ENCODE results near the gene GIPC1. TPM values are rescaled to one million over a fixed set of nuclear protein-coding genes. Genes with fewer than 3 reads are reported as not detected.

Gene GIPC1
- total and polyA plus RNA-seq, 7 experiments from 2014 or later: 21.3 to 46.1 (median 25.9) TPM

DNA sequence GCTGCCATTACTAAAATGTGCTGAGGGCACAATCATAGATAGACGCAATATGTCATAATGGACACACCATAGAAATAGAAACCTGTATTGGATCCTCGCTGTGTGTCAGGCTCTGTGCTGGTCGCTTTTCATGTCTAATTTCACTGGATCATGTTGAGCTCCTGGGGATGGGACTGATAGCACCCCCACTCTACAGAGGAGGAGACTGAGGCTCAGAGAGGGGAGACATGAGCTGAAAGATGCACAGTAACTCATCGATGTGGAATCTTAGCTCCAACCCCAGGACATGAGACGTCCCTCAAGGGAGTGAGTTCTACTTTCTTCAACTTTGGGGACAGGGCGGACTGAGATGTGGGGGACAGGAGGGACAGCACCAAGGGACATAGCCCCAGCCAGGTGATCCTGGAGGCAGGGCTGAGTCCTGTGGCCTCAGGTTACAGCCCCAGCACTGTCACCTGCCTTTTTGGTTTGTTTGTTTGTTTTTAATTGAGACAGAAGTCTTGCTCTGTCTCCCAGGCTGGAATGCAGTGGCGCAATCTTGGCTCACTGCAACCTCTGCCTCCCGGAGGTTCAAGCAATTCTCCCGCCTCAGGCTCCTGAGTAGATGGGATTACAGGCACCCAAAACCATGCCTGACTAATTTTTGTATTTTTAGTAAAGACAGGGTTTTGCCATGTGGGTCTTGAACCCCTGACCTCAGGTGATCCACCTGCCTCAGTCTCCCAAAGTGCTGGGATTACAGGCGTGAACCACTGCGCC is 6.6 kb upstream of the GIPC1 start:
- no peaks in the 10 kb centered on the region for H3K36me3 ChIP-seq (ENCODE audit: control insufficient read depth in 2 of 3, insufficient read depth in 3 of 3, low read length in 3 of 3)
- ATAC-seq (no peak), DNase-seq (no peak)
- Mint-ChIP-seq H3K4me1 (peaks cover 30 to 52% (median 45%) of the 10 kb centered on the region in 7 donors), H3K27me3 (peaks cover 0 to 7% (median 0%) of the 10 kb centered on the region in 5 donors), H3K9me3 (peaks cover 0 to under 1% (median 0%) of the 10 kb centered on the region in 11 donors), H3K4me3 (peak overlapping the region in 1 of 10 donors; percentile 5), H3K36me3 (no peaks in the 10 kb centered on the region), H3K27ac (peak overlapping the region in 3 of 9 donors; percentile 69 to 97 (median 92))
- intact Hi-C loops (cut with micrococcal nuclease): no loop called here
- POLR2A ChIA-PET: interaction anchor here (0.9 to 34.0 kb wide), 2 partner anchors 23 to 29 kb away, joined by 3 to 1101 read pairs; partner anchors contain the start of genes DNAJB1 and TECR
- CTCF ChIA-PET: interaction anchor here (0.7 to 1.1 kb wide), 4 partner anchors 17 to 54 kb away, joined by 3 to 4 read pairs (median 3); partner anchors contain the start of gene PTGER1
- H3K4me1 ChIP-seq (ENCODE audit: control insufficient read depth in 2 of 2, insufficient read depth in 2 of 2, low read length in 2 of 2): peaks cover 24 to 29% of the 10 kb centered on the region in 2 donors
- H3K4me3 ChIP-seq (ENCODE audit: low read length): no peak overlapping the region
- H3K27me3 ChIP-seq (ENCODE audit: control insufficient read depth in 2 of 2, insufficient read depth in 2 of 2, low read length in 2 of 2): no peaks in the 10 kb centered on the region
- no peaks in the 10 kb centered on the region for H3K9me3 ChIP-seq (ENCODE audit: control insufficient read depth in 2 of 3, low read length in 3 of 3)
- H3K27ac ChIP-seq (ENCODE audit: low read depth, low read length): no peak overlapping the region

DNA sequence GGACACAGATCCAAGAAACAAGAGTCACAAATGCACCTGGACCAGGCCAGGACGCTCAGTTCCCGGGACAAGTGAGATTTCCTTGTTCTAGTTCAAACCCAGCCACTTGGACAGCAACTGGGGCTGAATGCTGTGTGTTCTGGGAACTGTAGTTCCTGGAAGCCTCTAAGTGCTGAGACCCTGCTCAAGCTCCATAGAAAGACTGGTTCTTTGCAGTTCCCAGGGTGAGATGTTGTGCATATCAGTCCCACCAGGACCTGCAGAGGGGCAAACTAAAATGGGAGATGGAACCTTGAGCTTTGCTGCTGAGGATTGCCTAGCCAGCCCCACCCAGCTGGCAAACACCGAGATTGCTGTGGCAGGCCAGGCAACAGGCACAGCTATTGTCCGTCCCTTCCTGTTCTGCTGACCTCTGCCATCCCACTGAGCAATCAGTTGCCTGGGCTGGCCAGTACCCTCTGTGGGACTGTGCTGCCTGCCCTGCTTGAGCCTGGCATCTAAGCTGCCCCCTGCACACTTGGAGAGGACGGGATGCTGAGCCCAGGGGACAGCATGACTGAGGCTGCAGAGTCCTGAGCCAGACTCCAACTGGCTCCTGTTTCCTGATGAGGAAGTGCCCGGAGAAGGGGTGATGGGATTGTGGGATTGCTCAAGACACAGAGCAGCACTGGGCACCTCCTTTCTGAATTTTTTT is 1.4 kb upstream of the GIPC1 start:
- H3K36me3 ChIP-seq (ENCODE audit: control insufficient read depth in 2 of 3, insufficient read depth in 3 of 3, low read length in 3 of 3): no peaks in the 10 kb centered on the region
- Mint-ChIP-seq H3K9me3 (no peaks in the 10 kb centered on the region), H3K36me3 (peaks cover 0 to 8% (median 4%) of the 10 kb centered on the region in 5 donors), H3K4me3 (peak overlapping the region; percentile 47 to 90 (median 84)), H3K27me3 (no peaks in the 10 kb centered on the region), H3K27ac (peak overlapping the region in 6 of 9 donors; percentile 18 to 92 (median 85)), H3K4me1 (peaks cover 5 to 35% (median 31%) of the 10 kb centered on the region in 7 donors)
- ChIA-PET CTCF (interaction anchor here (0.6 to 3.2 kb wide), 4 partner anchors 10 to 74 kb away, joined by 3 to 16 read pairs (median 4); partner anchors contain the start of gene NDUFB7), POLR2A (interaction anchor here (0.6 to 34.0 kb wide), 3 partner anchors 8 to 79 kb away, joined by 3 to 1101 read pairs (median 58); partner anchors contain the start of genes DNAJB1 and TECR)
- no peaks in the 10 kb centered on the region for H3K27me3 ChIP-seq (ENCODE audit: control insufficient read depth in 2 of 2, insufficient read depth in 2 of 2, low read length in 2 of 2)
- H3K4me3 ChIP-seq (ENCODE audit: low read length): no peak overlapping the region
- intact Hi-C loops (cut with micrococcal nuclease): no loop called here
- H3K4me1 ChIP-seq (ENCODE audit: control insufficient read depth in 2 of 2, insufficient read depth in 2 of 2, low read length in 2 of 2): peaks cover 12 to 14% of the 10 kb centered on the region in 2 donors
- no peaks in the 10 kb centered on the region for H3K9me3 ChIP-seq (ENCODE audit: control insufficient read depth in 2 of 3, low read length in 3 of 3)
- ATAC-seq (no peak), DNase-seq (no peak)
- no peak overlapping the region for H3K27ac ChIP-seq (ENCODE audit: low read depth, low read length)

DNA sequence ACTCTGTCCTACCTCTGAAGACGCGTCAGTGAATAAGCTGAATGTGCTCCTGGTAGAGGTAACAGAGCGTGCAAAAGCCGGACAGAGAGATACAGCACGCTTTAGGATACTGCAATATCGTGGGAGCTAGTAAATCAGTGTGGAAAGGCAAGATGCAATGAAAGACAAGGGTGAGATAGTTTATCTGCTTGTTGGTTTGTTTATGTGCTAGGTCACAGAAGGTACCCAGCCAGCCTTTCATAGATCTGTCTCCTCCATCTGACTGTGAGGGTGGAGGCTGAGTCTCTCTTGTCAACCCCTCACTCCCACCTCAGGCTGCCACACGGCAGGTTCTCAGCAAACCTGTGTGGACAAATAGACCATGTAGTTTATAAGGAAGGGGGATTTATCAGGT is 904 bp upstream of the GIPC1 start:
- no peak for ATAC-seq
- no peaks in the 10 kb centered on the region for H3K36me3 ChIP-seq (ENCODE audit: control insufficient read depth in 2 of 3, insufficient read depth in 3 of 3, low read length in 3 of 3)
- Mint-ChIP-seq H3K27me3 (no peaks in the 10 kb centered on the region), H3K27ac (peak overlapping the region; percentile 28 to 92 (median 80)), H3K4me3 (peak overlapping the region; percentile 67 to 90 (median 84)), H3K36me3 (peaks cover 0 to 8% (median 4%) of the 10 kb centered on the region in 5 donors), H3K9me3 (no peaks in the 10 kb centered on the region), H3K4me1 (peaks cover 5 to 35% (median 28%) of the 10 kb centered on the region in 7 donors)
- ChIA-PET POLR2A (interaction anchor here (1.1 to 34.0 kb wide), 8 partner anchors 9 to 416 kb away, joined by 3 to 1101 read pairs (median 6); partner anchors contain the start of genes DNAJB1 and TECR), CTCF (interaction anchor here (0.6 to 3.2 kb wide), 6 partner anchors 8 to 75 kb away, joined by 3 to 16 read pairs (median 4); partner anchors contain the start of gene NDUFB7)
- no peaks in the 10 kb centered on the region for H3K27me3 ChIP-seq (ENCODE audit: control insufficient read depth in 2 of 2, insufficient read depth in 2 of 2, low read length in 2 of 2)
- H3K4me1 ChIP-seq (ENCODE audit: control insufficient read depth in 2 of 2, insufficient read depth in 2 of 2, low read length in 2 of 2): peaks cover 12 to 14% of the 10 kb centered on the region in 2 donors
- no peak overlapping the region for H3K27ac ChIP-seq (ENCODE audit: low read depth, low read length)
- no peak for DNase-seq
- intact Hi-C loops (cut with micrococcal nuclease): loop anchor here (1.0 kb wide), 2 partner anchors 8 to 21 kb away; partner anchors contain the start of gene DNAJB1 (in 2 of the 2)
- H3K9me3 ChIP-seq (ENCODE audit: control insufficient read depth in 2 of 3, low read length in 3 of 3): no peaks in the 10 kb centered on the region
- peak overlapping the region; percentile 74 for H3K4me3 ChIP-seq (ENCODE audit: low read length)

DNA sequence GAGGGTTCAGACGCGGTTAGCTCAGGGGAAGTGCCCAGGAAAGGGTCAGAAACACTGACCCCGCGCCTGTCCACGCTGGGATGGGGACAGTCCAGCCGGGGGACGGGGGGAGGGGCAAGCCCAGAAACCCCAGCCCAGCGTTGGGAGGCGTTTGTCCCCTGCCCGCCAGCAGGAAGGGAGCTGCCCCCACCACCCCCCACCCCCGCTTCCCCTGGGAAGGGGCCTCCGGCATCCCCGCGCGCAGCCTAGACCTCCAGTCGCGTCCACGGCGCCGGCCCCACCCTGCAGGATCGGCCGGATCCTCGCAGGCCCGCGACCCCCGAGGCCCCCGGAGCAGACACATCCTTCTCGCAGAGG is 277 bp downstream of the GIPC1 start:
- ChIA-PET POLR2A (interaction anchor here (0.6 to 34.0 kb wide), 14 partner anchors 10 to 415 kb away, joined by 3 to 1101 read pairs (median 3); partner anchors contain the start of genes ADGRE5, DNAJB1 and TECR), CTCF (interaction anchor here (0.5 to 3.2 kb wide), 7 partner anchors 8 to 383 kb away, joined by 3 to 16 read pairs (median 5); no protein-coding TSS in a partner anchor)
- Mint-ChIP-seq H3K9me3 (no peaks in the 10 kb centered on the region), H3K36me3 (peaks cover 0 to 12% (median 10%) of the 10 kb centered on the region in 5 donors), H3K27ac (peak overlapping the region; percentile 76 to 93 (median 84)), H3K4me3 (peak overlapping the region; percentile 74 to 91 (median 88)), H3K27me3 (no peaks in the 10 kb centered on the region), H3K4me1 (peaks cover 5 to 35% (median 28%) of the 10 kb centered on the region in 7 donors)
- Histone ChIP-seq H3K4me1 (ENCODE audit: control insufficient read depth in 2 of 2, insufficient read depth in 2 of 2, low read length in 2 of 2) (peaks cover 12 to 14% of the 10 kb centered on the region in 2 donors), H3K36me3 (ENCODE audit: control insufficient read depth in 2 of 3, insufficient read depth in 3 of 3, low read length in 3 of 3) (peaks cover 0 to 4% (median 0%) of the 10 kb centered on the region in 3 experiments), H3K27ac (ENCODE audit: low read depth, low read length) (peak overlapping the region; percentile 80), H3K27me3 (ENCODE audit: control insufficient read depth in 2 of 2, insufficient read depth in 2 of 2, low read length in 2 of 2) (no peaks in the 10 kb centered on the region), H3K9me3 (ENCODE audit: control insufficient read depth in 2 of 3, low read length in 3 of 3) (no peaks in the 10 kb centered on the region), H3K4me3 (ENCODE audit: low read length) (peak overlapping the region; percentile 60)
- DNase-seq (no peak), ATAC-seq (no peak)
- intact Hi-C loops (cut with micrococcal nuclease): loop anchor here (1.0 kb wide), 2 partner anchors 10 to 23 kb away; partner anchors contain the start of gene DNAJB1 (in 2 of the 2)

DNA sequence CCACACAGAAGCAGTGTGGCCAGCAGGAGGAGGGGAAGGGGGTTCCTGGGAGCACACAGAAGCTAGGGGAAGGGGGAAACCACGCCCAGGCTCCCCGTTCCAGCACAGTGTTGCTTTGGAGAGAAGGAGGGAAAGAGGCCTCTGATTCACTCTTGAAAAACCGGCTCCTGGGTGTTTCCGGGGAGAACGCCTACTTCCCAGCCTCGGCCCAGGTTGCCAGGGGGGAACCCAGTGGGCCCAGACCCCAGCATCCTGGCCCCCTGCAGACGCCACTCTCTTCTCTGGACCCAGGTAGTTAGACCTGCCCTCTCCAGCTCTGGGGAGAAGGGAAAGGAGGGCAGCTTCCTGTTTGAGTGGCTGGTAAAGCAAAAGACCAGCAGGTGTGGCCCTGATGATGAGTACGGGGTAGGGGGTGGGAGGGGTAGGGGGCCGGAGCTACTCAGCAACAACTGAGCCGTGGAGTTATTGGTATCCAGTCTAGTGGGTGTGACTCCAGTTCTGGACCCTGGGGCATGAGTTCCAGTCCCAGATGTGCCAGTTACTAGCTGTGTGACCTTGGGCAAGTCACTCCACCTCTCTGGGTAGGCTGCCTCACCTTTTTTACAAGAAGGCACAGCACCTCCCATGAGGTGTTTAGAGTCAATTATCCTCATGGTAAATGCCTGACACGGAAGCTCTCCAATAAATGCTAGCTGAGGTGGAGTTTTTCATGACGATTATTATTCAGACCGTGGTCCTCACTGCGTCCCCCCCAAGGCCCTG is 836 bp downstream of the GIPC1 start:
- ChIA-PET CTCF (interaction anchor here (0.5 to 3.2 kb wide), 6 partner anchors 8 to 382 kb away, joined by 3 to 16 read pairs (median 4); no protein-coding TSS in a partner anchor), POLR2A (interaction anchor here (0.6 to 34.0 kb wide), 13 partner anchors 11 to 194 kb away, joined by 3 to 1101 read pairs (median 3); partner anchors contain the start of genes ADGRE5, DNAJB1 and TECR)
- ATAC-seq (no peak), DNase-seq (no peak)
- Histone ChIP-seq H3K4me1 (ENCODE audit: control insufficient read depth in 2 of 2, insufficient read depth in 2 of 2, low read length in 2 of 2) (peaks cover 12 to 14% of the 10 kb centered on the region in 2 donors), H3K27ac (ENCODE audit: low read depth, low read length) (peak overlapping the region; percentile 80), H3K36me3 (ENCODE audit: control insufficient read depth in 2 of 3, insufficient read depth in 3 of 3, low read length in 3 of 3) (peaks cover 0 to 5% (median 0%) of the 10 kb centered on the region in 3 experiments), H3K9me3 (ENCODE audit: control insufficient read depth in 2 of 3, low read length in 3 of 3) (no peaks in the 10 kb centered on the region), H3K27me3 (ENCODE audit: control insufficient read depth in 2 of 2, insufficient read depth in 2 of 2, low read length in 2 of 2) (no peaks in the 10 kb centered on the region), H3K4me3 (ENCODE audit: low read length) (peak overlapping the region; percentile 60)
- Mint-ChIP-seq H3K4me3 (peak overlapping the region; percentile 74 to 91 (median 88)), H3K4me1 (peaks cover 5 to 35% (median 28%) of the 10 kb centered on the region in 7 donors), H3K36me3 (peaks cover 0 to 12% (median 10%) of the 10 kb centered on the region in 5 donors), H3K27ac (peak overlapping the region; percentile 76 to 93 (median 84)), H3K9me3 (no peaks in the 10 kb centered on the region), H3K27me3 (no peaks in the 10 kb centered on the region)
- intact Hi-C loops (cut with micrococcal nuclease): no loop called here

All from naive thymus-derived CD4-positive, alpha-beta T cell (primary cell).